Right lung (tissue), 5 donors: Measurements from ENCODE around the gene ADAMTS6. TPM values are rescaled to one million over a fixed set of nuclear protein-coding genes. Genes with fewer than 3 reads are reported as not detected.

ENCODE experiments used
- DNase-seq, 2 donors: peaks; one replicate each; pipeline ENCODE4 v3.0.0-alpha.2; 2013
- polyA plus RNA-seq, 5 donors: library from polyadenylated mRNA; unstranded; fragments of 120-200 nt; gene quantifications; one replicate each; pipeline versions ENCODE4 v1.2.1 to v1.2.3, GENCODE V29; 2013; ENCODE audit warnings: inconsistent platforms in 1 of 5, low replicate concordance in 1 of 5; ENCODE audit not compliant: insufficient read length in 5 of 5, insufficient read depth in 1 of 5

ADAMTS6 gene
- polyA plus RNA-seq, 5 donors = 7.3 to 24.4 (median 13.5) TPM

- DNase-seq = no peak
These were observed 376.9 kb downstream of the ADAMTS6 start for GRCh38 chr5:65104831-65105230.

GRCh38 chr5:65103756-65104440, 377.8 kb downstream of the ADAMTS6 start:
- DNase-seq = peak in 1 of 2 donors; percentile 19

GRCh38 chr5:65102976-65103711, 378.6 kb downstream of the ADAMTS6 start:
- peak; percentile 54 to 78 for DNase-seq

GRCh38 chr5:65102371-65102975, 379.2 kb downstream of the ADAMTS6 start:
- peak; percentile 37 to 41 for DNase-seq

GRCh38 chr5:65101632-65102100, 380.1 kb downstream of the ADAMTS6 start:
- DNase-seq = peak in 1 of 2 donors; percentile 26

GRCh38 chr5:65100911-65101631, 380.6 kb downstream of the ADAMTS6 start:
- peak; percentile 76 to 86 for DNase-seq

Other genes with a start within 250 kb of the ADAMTS6 start
- 10 to 100 TPM; 32.3 to 96.8 (median 55.9) TPM for gene CENPK, start 81.2 kb upstream of the ADAMTS6 start, polyA plus RNA-seq
- 100 to 1,000 TPM in 4 of 5 donors, 10 to 100 TPM in 1; 80.8 to 132 (median 119) TPM for gene PPWD1, start 81.4 kb upstream of the ADAMTS6 start, polyA plus RNA-seq
- 10 to 100 TPM; 16.7 to 31.5 (median 26.7) TPM for gene TRIM23, start 142.4 kb upstream of the ADAMTS6 start, polyA plus RNA-seq
- gene SHLD3, start 143.1 kb upstream of the ADAMTS6 start, polyA plus RNA-seq = 1 to 10 TPM; 4.1 to 6.2 (median 4.9) TPM
- gene TRAPPC13, start 143.1 kb upstream of the ADAMTS6 start, polyA plus RNA-seq = 10 to 100 TPM; 27.2 to 39.2 (median 36.6) TPM
- gene SGTB, start 240.2 kb upstream of the ADAMTS6 start, polyA plus RNA-seq = 1 to 10 TPM; 5.0 to 9.8 (median 9.1) TPM
- 10 to 100 TPM; 14.0 to 25.9 (median 23.1) TPM for gene NLN, start 240.3 kb upstream of the ADAMTS6 start, polyA plus RNA-seq